CD4-positive, alpha-beta T cell treated with Interleukin-4 for 4 hours (primary cell): Measurements from ENCODE around the gene TTC3.
"Not testable (repeated sequence)": the region's sequence is repeated elsewhere in the genome, so short reads cannot be mapped to it uniquely, and the experiment has no call there.

Experiments
- DNase-seq: peaks from one replicate; pipeline ENCODE4 v3.0.0-alpha.2; 2020

Gene TTC3, protein sequence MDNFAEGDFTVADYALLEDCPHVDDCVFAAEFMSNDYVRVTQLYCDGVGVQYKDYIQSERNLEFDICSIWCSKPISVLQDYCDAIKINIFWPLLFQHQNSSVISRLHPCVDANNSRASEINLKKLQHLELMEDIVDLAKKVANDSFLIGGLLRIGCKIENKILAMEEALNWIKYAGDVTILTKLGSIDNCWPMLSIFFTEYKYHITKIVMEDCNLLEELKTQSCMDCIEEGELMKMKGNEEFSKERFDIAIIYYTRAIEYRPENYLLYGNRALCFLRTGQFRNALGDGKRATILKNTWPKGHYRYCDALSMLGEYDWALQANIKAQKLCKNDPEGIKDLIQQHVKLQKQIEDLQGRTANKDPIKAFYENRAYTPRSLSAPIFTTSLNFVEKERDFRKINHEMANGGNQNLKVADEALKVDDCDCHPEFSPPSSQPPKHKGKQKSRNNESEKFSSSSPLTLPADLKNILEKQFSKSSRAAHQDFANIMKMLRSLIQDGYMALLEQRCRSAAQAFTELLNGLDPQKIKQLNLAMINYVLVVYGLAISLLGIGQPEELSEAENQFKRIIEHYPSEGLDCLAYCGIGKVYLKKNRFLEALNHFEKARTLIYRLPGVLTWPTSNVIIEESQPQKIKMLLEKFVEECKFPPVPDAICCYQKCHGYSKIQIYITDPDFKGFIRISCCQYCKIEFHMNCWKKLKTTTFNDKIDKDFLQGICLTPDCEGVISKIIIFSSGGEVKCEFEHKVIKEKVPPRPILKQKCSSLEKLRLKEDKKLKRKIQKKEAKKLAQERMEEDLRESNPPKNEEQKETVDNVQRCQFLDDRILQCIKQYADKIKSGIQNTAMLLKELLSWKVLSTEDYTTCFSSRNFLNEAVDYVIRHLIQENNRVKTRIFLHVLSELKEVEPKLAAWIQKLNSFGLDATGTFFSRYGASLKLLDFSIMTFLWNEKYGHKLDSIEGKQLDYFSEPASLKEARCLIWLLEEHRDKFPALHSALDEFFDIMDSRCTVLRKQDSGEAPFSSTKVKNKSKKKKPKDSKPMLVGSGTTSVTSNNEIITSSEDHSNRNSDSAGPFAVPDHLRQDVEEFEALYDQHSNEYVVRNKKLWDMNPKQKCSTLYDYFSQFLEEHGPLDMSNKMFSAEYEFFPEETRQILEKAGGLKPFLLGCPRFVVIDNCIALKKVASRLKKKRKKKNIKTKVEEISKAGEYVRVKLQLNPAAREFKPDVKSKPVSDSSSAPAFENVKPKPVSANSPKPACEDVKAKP (N-terminal part only)

DNA sequence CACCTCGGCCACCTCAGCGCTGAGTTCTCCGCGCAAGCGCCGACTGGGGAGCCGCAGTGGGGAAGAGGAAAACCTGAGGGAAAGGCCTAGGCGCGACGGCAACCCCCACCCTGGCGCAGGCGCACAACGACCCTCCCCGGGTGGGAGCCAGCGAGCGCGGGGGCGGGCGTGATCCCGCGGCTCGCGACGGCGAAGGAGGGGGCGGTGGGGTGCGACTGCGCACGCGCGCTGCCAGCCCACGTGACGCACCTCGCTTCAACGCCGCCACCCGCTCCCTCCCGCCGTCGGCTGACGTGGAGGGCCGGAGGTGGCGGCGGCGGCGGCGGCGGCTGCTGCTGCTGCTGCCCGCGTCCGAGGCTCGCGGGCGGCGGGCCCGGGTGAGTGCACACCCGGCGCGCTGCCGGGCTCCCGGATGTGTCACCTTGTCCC, at the start of gene TTC3, which contains the start of gene PIGP:
TTC3 (plus strand) TSS at position 267 of the 429 bp plus-strand sequence. CDS start 14,004 bp downstream, outside the sequence.
PIGP (minus strand) TSS at position 84 of the 429 bp plus-strand sequence. CDS start 556 bp downstream, outside the sequence.
- DNase-seq, result peak; percentile 93

DNA sequence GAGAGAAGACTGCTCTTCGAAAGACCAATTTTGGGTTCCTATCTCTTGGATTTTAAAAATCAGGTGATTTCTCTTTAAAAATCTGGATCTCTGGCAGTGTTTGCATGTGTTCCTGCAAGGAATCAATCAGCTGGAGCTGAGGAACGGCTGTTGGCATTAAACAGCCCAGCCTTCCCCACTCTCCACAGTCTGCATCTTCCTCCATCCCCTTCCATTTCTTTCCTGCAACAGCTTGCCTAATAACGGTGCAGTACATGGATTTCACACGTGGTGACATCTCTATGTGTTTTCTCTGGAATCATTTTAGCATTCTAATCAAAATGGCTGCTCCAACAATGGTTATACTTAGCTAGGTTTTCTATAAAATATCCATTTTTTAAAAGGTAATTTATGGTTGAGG, 46.6 kb upstream of the TTC3 start:
- no peak for DNase-seq

DNA sequence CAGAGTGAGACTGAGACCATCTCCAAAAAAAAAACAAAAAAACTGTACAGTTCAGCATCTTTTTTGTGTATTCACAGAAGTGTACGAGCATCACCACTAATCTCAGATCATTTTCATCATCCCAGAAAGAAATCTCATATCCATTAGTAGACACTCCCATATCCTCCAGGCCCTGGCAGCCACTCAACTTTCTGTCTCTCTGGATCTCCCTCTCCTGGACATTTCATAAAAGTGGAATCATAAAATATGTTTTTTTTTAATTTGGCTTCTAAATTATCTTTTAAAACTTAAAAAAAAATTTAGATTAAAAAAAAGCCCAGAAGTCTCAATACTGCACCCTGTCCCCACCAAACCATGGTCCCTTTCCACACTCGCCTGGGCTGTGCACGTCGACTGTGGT, 44.5 kb upstream of the TTC3 start:
- no peak for DNase-seq

DNA sequence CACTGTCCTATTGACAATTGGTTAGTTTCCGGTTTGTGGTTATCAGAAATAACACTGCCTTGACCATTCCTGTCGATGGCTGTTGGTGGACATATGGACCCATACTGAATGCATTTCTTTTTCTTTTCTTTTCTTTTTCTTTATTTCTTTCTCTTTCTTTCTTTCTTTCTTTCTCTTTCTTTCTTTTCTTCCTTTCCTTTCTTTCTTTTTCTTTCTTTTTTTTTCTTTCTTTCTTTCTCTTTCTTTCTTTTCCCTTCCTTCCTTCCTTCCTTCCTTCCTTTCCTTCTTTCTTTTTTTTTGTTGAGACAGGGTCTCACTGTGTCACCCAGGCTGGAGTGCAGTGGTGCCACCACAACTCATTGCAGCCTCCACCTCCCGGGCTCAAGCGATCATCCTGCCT, 42.2 kb upstream of the TTC3 start:
- DNase-seq, result no peak

DNA sequence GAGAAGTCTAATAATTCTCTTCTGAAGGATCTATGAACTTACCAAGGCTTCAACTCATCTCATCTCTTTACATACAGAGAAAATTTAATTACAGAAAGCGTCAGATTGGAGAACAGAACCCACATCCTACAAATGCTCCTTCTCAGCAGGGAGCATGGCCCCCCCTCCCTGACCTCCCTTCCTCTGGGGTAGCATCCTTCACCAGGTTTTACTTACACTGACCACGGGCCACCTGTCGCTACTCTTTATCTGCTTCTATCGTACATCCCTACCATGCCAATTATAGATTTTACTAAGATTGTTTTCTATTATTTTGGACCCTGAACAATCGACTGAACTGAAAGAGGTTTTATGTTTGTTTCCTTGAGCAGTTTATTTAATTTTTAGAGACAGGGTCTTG, 40.8 kb upstream of the TTC3 start:
- DNase-seq, result no peak

DNA sequence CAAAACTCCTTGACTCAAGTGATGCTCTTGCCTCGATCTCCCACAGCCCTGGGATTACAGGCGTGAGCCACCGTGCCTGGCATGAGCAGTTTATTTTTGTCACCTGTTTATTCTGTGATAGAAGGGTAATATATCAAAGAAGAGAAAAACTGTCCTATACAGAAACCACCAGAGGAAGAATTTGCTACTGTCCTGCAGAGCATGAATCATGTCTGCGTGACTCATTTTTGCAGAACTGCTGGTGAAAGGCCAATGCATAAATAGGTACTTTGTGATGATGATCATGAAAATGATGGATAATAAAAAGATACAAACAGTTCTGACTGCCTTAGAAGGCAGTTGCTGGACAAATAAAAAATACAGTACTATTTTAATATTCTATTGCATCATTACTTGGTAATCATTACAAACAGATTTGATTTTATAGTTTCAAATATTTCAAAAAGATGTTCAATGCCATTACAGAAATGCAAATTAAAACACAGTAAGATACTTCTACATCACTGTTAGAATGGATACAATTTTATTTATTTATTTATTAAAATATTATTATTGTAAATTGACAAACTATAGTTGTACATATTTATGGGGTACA, 40.1 kb upstream of the TTC3 start:
- no peak for DNase-seq

DNA sequence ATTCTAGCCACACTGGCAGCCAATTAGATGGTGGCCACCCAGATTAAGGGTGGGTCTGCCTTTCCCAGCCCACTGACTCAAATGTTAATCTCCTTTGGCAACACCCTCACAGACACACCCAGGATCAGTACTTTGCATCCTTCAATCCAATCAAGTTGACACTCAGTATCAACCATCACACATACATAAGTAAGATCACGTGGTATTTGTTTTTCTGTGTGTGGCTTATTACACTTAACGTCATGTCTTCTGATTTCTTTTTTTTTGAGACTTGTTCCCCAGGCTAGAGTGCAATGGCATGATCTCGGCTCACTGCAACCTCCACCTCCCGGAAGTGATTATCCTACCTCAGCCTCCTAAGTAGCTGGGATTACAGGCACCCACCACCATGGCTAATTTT, 38.7 kb upstream of the TTC3 start:
- DNase-seq, result not testable (repeated sequence)

DNA sequence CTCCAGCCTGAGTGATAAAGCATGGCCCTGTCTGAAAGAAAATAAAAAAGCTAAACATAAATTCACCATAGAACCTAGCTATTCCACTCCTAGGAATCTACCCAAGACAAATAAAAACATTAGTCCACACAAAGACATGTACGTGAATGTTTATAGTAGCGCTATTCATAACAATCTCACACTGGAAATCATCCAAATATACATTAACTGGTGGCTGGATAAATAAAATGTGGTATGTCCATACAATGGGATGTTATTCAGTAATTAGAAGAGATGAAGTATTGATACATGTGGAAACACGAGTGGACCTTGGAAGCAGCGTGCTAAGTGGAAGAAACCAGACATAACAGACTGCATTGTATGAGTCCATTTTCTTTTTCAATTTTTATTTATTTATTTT, 36.9 kb upstream of the TTC3 start:
- no peak for DNase-seq

DNA sequence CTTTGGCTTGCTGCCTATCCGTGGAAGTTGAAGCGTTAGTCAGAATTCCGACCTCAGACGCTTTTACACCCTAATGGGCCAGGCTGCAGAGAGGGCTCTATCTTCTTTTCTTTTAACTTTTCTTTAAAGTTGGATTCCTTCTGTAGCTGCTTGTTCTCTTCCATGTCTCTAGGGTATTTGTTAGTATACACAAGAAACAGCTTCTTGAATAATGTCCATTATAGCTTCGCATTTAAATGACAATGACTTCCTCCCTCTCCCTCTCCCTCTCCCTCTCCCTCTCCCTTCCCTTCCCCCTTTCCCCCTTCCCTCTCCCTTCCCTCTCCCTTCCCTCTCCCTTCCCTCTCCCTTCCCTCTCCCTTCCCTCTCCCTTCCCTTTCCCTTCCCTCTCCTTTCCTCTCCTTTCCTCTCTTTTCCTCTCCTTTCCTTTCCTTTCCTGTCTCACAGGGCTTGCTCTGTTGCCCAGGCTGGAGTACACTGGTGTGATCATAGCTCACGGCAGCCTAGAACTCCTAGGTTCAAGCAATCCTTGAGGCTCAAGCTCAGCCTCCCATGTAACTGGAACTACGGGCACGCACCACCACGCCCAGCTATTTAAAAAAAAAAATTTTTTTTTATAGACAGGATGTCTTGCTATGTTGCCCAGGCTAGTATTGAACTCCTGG, 33.5 kb upstream of the TTC3 start:
- DNase-seq, result no peak

DNA sequence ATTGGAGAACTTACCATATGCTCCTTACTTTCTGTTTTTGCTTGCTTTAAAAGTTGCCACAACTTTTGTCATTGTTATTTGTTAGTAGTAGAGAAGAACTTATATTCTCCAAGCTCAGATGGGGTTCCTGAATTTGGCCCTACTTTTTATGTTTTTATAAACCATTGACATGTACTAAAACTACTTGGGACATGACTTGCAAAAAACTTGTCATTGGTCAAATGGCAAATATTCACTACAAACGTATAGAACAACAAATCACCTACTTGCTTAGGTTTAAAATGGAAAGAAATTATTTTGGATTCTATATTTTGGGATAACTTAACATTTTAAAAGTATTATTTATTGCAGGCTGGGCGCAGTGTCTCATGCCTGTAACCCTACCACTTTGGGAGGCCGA, 32.8 kb upstream of the TTC3 start:
- no peak for DNase-seq

DNA sequence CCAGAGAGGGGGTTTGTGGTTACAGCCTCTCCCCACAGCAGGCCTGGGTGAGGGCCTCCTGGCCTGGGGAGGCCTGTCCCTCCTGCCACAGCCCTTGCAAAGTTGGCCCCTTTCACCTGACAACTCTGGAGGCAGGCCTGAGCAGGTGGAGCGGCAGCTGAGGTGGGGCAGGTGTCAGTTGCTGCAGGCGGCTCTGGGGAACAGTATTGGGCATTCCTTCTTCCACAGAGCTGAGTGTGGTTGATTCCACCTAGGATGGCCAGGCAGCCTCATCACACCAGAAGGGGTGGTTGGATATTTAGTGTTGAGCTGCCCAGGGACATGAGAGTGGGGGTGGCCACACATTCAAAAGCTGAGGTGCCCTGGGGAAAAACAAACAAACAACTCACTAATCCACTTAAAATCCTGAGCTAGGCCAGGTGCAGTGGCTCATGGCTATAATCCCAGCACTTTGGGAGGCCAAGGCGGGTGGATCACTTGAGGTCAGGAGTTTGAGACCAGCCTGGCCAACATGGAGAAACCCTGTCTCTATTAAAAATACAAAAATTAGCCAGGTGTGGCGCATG, 31.3 kb upstream of the TTC3 start:
- DNase-seq, result no peak

DNA sequence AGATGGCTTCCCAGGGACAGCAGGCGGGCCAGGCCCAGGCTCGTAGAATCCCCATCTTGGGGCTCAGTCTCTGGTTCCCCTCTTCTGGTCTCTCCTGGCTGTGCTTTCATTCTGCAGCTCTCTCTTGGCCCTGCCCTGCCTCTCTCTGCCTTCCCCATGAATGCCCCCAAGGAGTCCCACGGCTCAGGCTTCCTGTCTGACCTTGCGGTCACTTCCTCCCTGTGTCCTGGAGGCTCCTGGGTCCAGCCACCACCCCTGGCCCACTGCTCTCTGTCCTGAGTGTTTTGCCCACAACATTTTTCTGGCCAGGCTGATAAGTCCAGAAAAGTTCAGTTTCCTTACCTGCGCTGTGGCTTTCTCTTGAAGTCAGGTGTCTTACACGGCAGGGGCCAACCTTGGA, 29.2 kb upstream of the TTC3 start:
- no peak for DNase-seq

DNA sequence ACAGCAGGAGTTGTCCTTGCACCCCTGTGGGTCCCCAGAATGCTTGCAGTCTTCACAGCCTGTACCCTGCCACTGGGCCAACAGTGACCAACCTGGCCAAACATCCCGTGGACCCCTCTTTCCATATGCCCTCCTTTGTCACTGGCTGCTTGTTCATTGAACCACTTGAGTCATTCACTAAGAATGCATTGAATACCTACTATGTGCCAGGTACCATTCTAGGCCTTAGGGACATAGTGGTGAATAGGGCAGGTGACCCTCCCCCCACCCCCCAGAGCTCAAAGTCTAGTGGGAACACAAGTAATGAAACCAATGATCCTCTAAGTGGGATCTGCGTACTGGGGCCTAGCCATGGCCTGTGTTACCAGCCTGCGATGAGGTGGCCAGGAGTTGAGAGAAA, 28.4 kb upstream of the TTC3 start:
- DNase-seq, result no peak

DNA sequence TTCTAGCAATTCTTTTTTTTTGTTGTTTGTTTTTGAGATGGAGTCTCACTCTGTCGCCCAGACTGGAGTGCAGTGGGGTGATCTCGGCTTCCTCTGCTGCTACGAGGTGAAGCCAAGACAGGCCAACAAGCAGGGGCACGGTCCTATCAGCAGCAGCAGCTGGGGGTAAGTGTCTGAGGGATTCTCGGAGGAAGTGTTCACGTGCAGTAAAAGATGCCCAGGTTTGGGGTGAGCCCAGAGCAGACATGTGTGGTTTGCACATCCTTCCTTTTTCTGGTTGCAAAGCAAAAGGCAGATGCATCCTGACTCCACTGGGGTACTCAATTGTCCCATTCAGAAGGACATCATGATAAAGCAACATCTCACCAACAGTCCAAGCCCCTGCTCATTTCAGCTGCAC, 27.9 kb upstream of the TTC3 start:
- DNase-seq, result no peak

DNA sequence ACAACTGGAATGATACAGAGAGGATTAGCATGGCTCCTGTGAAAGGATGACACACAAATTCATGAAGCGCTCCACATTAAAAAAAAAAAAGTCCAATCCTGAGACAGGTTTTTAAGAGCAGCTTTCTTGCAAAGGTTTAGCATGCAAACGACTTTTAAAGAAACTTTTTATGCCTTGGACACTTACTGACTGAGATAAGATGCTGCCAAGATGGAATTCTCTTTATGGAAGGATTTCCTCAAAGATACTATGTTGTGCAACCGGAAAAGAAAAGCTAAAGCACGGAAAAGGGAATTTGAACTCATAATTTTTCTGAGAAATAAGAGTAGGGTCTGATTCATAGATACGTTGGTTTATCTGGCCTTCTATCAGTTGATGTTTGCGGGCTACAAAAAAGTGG, 27.5 kb upstream of the TTC3 start:
- no peak for DNase-seq

DNA sequence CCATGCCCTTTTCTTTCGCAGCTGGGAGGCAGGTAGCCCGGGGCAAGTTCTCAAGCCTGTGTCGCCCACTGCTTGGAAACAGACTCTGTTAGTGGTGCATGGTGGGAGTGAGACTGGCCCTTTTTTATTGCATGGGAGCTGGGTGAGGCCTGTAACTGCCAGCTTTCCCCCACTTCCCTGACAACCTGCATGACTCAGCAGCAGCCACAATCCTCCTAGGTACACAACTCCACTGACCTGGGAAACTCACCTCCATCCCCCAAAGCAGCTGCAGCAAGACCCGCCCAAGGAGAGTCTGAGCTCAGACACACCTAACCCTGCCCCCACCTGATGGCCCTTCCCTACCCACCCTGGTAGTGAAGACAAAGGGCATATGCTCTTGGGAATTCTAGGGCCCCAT, 26.0 kb upstream of the TTC3 start:
- DNase-seq, result no peak

DNA sequence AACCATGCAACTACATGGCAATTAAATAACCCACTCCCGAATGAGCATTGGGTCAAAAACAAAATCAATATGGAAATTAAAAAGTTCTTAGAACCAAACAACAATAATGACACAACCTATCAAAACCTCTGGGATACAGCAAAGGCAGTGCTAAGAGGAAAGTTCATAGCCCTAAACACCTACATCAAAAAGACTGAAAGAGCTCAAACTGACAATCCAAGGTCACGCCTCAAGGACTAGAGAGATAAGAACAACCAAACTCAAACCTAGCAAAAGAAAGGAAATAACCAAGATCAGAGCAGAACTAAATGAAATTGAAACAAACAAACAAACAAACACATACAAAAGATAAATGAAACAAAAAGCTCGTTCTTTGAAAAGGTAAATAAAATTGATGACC, 23.3 kb upstream of the TTC3 start:
- not testable (repeated sequence) for DNase-seq

DNA sequence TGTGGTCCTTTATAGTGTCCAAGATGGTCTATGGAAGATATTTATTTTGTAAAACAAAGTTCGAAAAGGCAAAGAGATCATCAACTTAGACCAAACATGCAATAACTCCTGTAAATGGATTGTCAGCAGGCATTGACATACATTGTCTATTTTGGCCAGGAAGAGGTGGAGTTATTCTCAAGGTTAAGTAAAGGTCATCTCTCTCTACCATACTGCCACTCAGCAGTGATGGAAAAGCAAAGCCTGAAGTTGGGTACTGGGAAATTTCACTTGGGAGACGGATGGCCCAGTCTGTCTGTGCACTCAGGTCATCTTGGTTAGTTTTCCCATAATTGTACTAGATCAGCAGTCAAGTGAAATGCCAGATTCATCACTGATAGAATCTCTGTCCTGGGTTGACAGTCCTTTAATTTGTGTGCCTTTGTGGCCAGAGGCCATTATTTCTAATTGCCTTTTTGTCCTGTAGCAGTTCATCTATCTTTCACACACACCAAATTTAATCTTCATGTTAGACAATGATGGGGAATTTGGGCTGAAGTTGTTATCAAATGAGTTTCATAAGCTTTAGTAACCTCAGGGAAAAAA, 17.7 kb upstream of the TTC3 start:
- no peak for DNase-seq

DNA sequence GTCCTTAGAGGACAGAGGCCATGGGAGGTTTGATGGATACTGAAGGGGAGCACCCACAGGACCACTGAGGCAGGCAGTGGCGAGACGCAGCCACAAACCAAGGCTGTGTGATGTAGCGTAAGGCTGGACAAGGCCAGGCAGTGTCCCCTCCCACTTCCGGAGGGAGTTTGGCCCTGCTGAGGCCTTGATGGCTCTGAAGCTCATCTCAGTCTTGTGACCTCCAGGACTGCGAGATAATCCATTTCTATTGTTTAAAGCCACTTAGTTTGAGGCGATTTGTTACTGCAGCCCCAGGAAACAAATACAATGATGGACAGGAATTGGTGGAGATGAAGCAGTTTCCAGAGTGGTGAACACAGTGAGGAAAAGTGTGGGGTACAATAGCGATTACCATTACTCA, 15.4 kb upstream of the TTC3 start:
- DNase-seq, result no peak

DNA sequence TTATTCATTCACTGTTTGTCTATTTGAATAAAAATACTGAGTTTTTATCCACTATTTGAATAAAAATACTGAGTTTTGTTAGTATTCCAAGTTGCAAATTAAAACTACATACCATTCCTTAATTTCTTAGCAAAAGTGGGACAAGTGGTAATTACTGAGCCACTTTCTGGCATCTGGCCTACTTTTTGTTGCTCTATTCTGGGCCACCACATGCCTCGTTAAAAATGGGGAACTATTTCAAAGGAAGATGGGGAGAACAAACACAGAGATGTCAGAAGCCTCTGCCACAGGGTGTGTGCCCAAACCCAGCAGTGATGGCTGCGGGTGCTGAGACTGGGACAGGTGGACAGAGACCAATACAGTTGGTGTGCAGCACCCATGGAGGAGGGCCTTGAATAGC, 14.8 kb upstream of the TTC3 start:
- DNase-seq, result no peak

DNA sequence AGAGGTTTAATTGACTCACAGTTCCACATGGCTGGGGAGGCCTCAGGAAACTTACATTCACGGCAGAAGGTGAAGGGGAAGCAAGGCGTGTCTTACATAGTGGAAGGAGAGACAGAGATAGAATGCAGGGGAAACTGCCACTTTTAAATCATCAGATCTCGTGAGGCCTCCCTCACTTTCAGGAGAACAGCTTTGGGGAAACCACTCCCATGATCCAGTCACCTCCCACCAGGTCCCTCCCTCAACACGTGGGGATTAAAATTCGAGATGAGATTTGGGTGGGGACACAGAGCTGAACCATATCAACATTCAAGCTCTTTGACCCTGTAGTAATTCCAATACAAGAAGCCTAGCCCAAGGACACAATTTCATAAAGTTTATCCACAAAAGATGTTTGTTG, 13.9 kb upstream of the TTC3 start:
- DNase-seq, result no peak
